Measurements from ENCODE around the gene MEAK7. TPM values are rescaled to one million over a fixed set of nuclear protein-coding genes. Genes with fewer than 3 reads are reported as not detected.

The MEAK7 gene
- total RNA-seq, 2 donors from 2014 or later = 6.7 to 11.2 TPM

GRCh38 chr16:84502581-84502980, 1.9 kb downstream of the MEAK7 start:
- intact Hi-C loops (cut with DNase I) = no loop called here
- no peaks in the 10 kb centered on the region for H3K9me3 ChIP-seq
- peak in 1 of 4 donors; percentile 1 for DNase-seq
- no peak for ATAC-seq
- TF ChIP-seq CTCF (IDR thresholded peaks at IDR 0.05) = no peak
- TF ChIP-seq POLR2A (IDR thresholded peaks at IDR 0.05) = no peak
- H3K36me3 ChIP-seq (replicated peaks in 1 of 2; ENCODE audit: insufficient read depth in 1 of 2, low read depth in 2 of 2) = peaks cover 0 to 1% of the 10 kb centered on the region in 2 donors
- 90 to 96% methylated on average over 2 to 6 of the region's 6 CpGs for WGBS, 2 donors
- no peak overlapping the region for H3K4me3 ChIP-seq
- H3K27me3 ChIP-seq = no peaks in the 10 kb centered on the region
- no peak overlapping the region for H3K27ac ChIP-seq
- peaks cover 18% of the 10 kb centered on the region for H3K4me1 ChIP-seq

GRCh38 chr16:84502075-84502474, 2.4 kb downstream of the MEAK7 start:
- intact Hi-C loops (cut with DNase I) = no loop called here
- no peaks in the 10 kb centered on the region for H3K27me3 ChIP-seq
- no peak for TF ChIP-seq CTCF (IDR thresholded peaks at IDR 0.05)
- no peak for TF ChIP-seq POLR2A (IDR thresholded peaks at IDR 0.05)
- H3K4me3 ChIP-seq = no peak overlapping the region
- H3K4me1 ChIP-seq = peaks cover 18% of the 10 kb centered on the region
- ATAC-seq (no peak), DNase-seq (peak in 1 of 4 donors; percentile 2)
- no peaks in the 10 kb centered on the region for H3K9me3 ChIP-seq
- H3K27ac ChIP-seq = no peak overlapping the region
- H3K36me3 ChIP-seq (replicated peaks in 1 of 2; ENCODE audit: insufficient read depth in 1 of 2, low read depth in 2 of 2) = peaks cover 0 to 4% of the 10 kb centered on the region in 2 donors
- 93 to 94% methylated on average over 13 of the region's 13 CpGs for WGBS, 2 donors

GRCh38 chr16:84501077-84501735, 3.3 kb downstream of the MEAK7 start:
- peaks cover 18% of the 10 kb centered on the region for H3K4me1 ChIP-seq
- DNase-seq = peak in 1 of 4 donors; percentile 16
- no peak overlapping the region for H3K27ac ChIP-seq
- TF ChIP-seq CTCF (IDR thresholded peaks at IDR 0.05) = no peak
- TF ChIP-seq POLR2A (IDR thresholded peaks at IDR 0.05) = no peak
- no peak for ATAC-seq
- no peaks in the 10 kb centered on the region for H3K27me3 ChIP-seq
- WGBS, 2 donors = 89 to 94% methylated on average over 11 of the region's 12 CpGs
- peaks cover 0 to 7% of the 10 kb centered on the region in 2 donors for H3K36me3 ChIP-seq (replicated peaks in 1 of 2; ENCODE audit: insufficient read depth in 1 of 2, low read depth in 2 of 2)
- no peak overlapping the region for H3K4me3 ChIP-seq
- H3K9me3 ChIP-seq = no peaks in the 10 kb centered on the region
- intact Hi-C loops (cut with DNase I) = no loop called here

GRCh38 chr16:84500531-84500930, 3.9 kb downstream of the MEAK7 start:
- Histone ChIP-seq H3K36me3 (replicated peaks in 1 of 2; ENCODE audit: insufficient read depth in 1 of 2, low read depth in 2 of 2) (peaks cover 0 to 9% of the 10 kb centered on the region in 2 donors), H3K4me3 (no peak overlapping the region), H3K9me3 (no peaks in the 10 kb centered on the region), H3K4me1 (peaks cover 17% of the 10 kb centered on the region), H3K27ac (no peak overlapping the region), H3K27me3 (no peaks in the 10 kb centered on the region)
- WGBS, 2 donors = 96 to 97% methylated on average over 10 to 13 of the region's 13 CpGs
- TF ChIP-seq CTCF (IDR thresholded peaks at IDR 0.05) (no peak), POLR2A (IDR thresholded peaks at IDR 0.05) (no peak)
- peak in 1 of 4 donors; percentile 5 for DNase-seq
- intact Hi-C loops (cut with DNase I) = no loop called here
- ATAC-seq = no peak

GRCh38 chr16:84499638-84500037, 4.8 kb downstream of the MEAK7 start:
- intact Hi-C loops (cut with DNase I) = no loop called here
- Histone ChIP-seq H3K9me3 (no peaks in the 10 kb centered on the region), H3K27ac (no peak overlapping the region), H3K4me1 (peaks cover 8% of the 10 kb centered on the region), H3K4me3 (no peak overlapping the region), H3K36me3 (replicated peaks in 1 of 2; ENCODE audit: insufficient read depth in 1 of 2, low read depth in 2 of 2) (peaks cover 0 to 9% of the 10 kb centered on the region in 2 donors), H3K27me3 (no peaks in the 10 kb centered on the region)
- ATAC-seq (no peak), DNase-seq (peak in 1 of 4 donors; percentile 2)
- TF ChIP-seq POLR2A (IDR thresholded peaks at IDR 0.05) = no peak
- no peak for TF ChIP-seq CTCF (IDR thresholded peaks at IDR 0.05)
- 91 to 92% methylated on average over 15 of the region's 15 CpGs for WGBS, 2 donors

Data from body of pancreas (tissue), 4 donors.